ENCODE data around the gene MACF1.

DNA sequence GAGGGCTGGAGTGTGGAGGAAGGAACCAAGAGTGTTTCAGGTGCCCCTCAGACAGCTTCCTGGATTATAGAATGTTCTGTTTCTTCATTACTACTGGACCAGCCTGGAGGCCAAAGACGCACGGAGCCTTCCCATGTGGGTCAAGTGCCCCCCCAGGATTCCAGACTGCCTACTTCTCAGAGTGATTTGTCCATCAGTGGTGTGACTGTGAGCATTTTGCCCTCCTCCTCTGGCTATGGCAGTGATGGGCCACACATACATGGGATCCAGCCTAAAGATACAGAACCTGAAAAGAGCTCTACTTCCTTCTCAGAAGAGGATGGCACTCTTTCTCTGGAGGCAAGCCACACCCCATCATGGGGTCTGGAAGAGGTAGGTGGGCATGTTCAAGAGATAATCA lies 64.9 kb downstream of the MACF1 start:
- TF ChIP-seq CTCF (conservative IDR thresholded peaks at IDR 0.05 in 1 of 2, IDR thresholded peaks at IDR 0.05 in 1 of 2; ENCODE audit: extremely low read depth in 1 of 2, insufficient read depth in 1 of 2, low read depth in 1 of 2, low read length in 2 of 2) (no peak), EZH2 (IDR thresholded peaks at IDR 0.05; ENCODE audit: borderline replicate concordance, low read length) (no peak)
